Measurements from ENCODE around the gene DEFB131A. TPM values are rescaled to one million over a fixed set of nuclear protein-coding genes. Genes with fewer than 3 reads are reported as not detected.

Gene DEFB131A
- total RNA-seq, 2 experiments from 2014 or later: not detected

Other genes starting within 250 kb of the DEFB131A start
- not detected for gene USP17L10, start 233.8 kb upstream of the DEFB131A start, total RNA-seq
- gene USP17L11, start 229.0 kb upstream of the DEFB131A start, total RNA-seq: not detected
- gene USP17L12, start 224.3 kb upstream of the DEFB131A start, total RNA-seq: not detected
- not detected for gene USP17L13, start 219.5 kb upstream of the DEFB131A start, total RNA-seq
- gene USP17L15, start 210.0 kb upstream of the DEFB131A start, total RNA-seq: not detected
- gene USP17L17, start 200.5 kb upstream of the DEFB131A start, total RNA-seq: not detected
- gene USP17L18, start 195.8 kb upstream of the DEFB131A start, total RNA-seq: not detected
- gene USP17L19, start 191.0 kb upstream of the DEFB131A start, total RNA-seq: not detected
- not detected for gene USP17L20, start 186.3 kb upstream of the DEFB131A start, total RNA-seq
- not detected for gene USP17L21, start 181.5 kb upstream of the DEFB131A start, total RNA-seq
- gene USP17L22, start 176.8 kb upstream of the DEFB131A start, total RNA-seq: not detected
- gene USP17L24, start 119.2 kb upstream of the DEFB131A start, total RNA-seq: not detected
- not detected for gene USP17L25, start 114.5 kb upstream of the DEFB131A start, total RNA-seq
- gene USP17L26, start 109.8 kb upstream of the DEFB131A start, total RNA-seq: not detected
- gene USP17L5, start 105.0 kb upstream of the DEFB131A start, total RNA-seq: not detected
- not detected for gene USP17L27, start 100.3 kb upstream of the DEFB131A start, total RNA-seq
- not detected for gene USP17L28, start 95.5 kb upstream of the DEFB131A start, total RNA-seq
- gene USP17L29, start 90.8 kb upstream of the DEFB131A start, total RNA-seq: not detected
- gene USP17L30, start 81.3 kb upstream of the DEFB131A start, total RNA-seq: not detected

Measured in activated CD4-positive, alpha-beta memory T cell treated with anti-CD3 and anti-CD28 coated beads, Interleukin-2, amount 10 ng/mL, durations not matched to agents 7 days and 5 days (primary cell).